Measurements from ENCODE around the gene RBP3. TPM values are rescaled to one million over a fixed set of nuclear protein-coding genes. Genes with fewer than 3 reads are reported as not detected.

Gene RBP3
- total RNA-seq, 1 experiment from 2014 or later = not detected

- no peaks in the 10 kb centered on the region for H3K79me2 ChIP-seq (ENCODE audit: insufficient read depth, low read length)
- no peaks in the 10 kb centered on the region for H3K27me3 ChIP-seq (ENCODE audit: insufficient read depth, low read length)
- no peak overlapping the region for H3K27ac ChIP-seq (ENCODE audit: low read depth, low read length)
- H3K4me1 ChIP-seq (ENCODE audit: control insufficient read depth in 1 of 2, insufficient read depth in 2 of 2, low read length in 2 of 2) = no peaks in the 10 kb centered on the region
- H2AFZ ChIP-seq (ENCODE audit: low read depth, low read length, poor library complexity, severe bottlenecking) = no peak overlapping the region
- no TSS peak for BruUV-seq (replicated peaks)
- POLR2A ChIA-PET = no interaction called here
- intact Hi-C loops (cut with micrococcal nuclease) = no loop called here
- no peak overlapping the region for H3K4me3 ChIP-seq (replicated peaks in 1 of 2; ENCODE audit: low read depth in 1 of 2, low read length in 2 of 2)
- RAD21 ChIA-PET (ENCODE audit: low non-redundant PET in 1 of 2, low total read pairs in 2 of 2, uncharacterized antibody in 2 of 2, unreplicated experiment in 2 of 2) = no interaction called here
- no peak overlapping the region for H3K9ac ChIP-seq (ENCODE audit: low read length)
- TF ChIP-seq JUND (IDR thresholded peaks at IDR 0.05) = no peak
- no peak for TF ChIP-seq REST (IDR thresholded peaks at IDR 0.05; ENCODE audit: low read depth)
- no peak for TF ChIP-seq ZFX (IDR thresholded peaks at IDR 0.05)
- TF ChIP-seq RAD21 (IDR thresholded peaks at IDR 0.05; ENCODE audit: low read depth) = no peak
- no peak for TF ChIP-seq SRF (IDR thresholded peaks at IDR 0.05; ENCODE audit: low read depth)
- TF ChIP-seq, protein P1, sequence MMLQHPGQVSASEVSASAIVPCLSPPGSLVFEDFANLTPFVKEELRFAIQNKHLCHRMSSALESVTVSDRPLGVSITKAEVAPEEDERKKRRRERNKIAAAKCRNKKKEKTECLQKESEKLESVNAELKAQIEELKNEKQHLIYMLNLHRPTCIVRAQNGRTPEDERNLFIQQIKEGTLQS (IDR thresholded peaks at IDR 0.05) = no peak
- TF ChIP-seq ELF1 (IDR thresholded peaks at IDR 0.05; ENCODE audit: borderline replicate concordance, low read depth) = no peak
- TF ChIP-seq SIN3A (IDR thresholded peaks at IDR 0.05; ENCODE audit: low read depth) = no peak
- TF ChIP-seq ZNF274 (IDR thresholded peaks at IDR 0.05; ENCODE audit: low read depth, low read length) = no peak
- no peak for TF ChIP-seq CBX3 (IDR thresholded peaks at IDR 0.05; ENCODE audit: low read depth)
- TF ChIP-seq EZH2phosphoT487 (IDR thresholded peaks at IDR 0.05; ENCODE audit: borderline replicate concordance) = no peak
- TF ChIP-seq TCF7L2 (IDR thresholded peaks at IDR 0.05; ENCODE audit: borderline replicate concordance, extremely low read depth, insufficient read depth, insufficient read length) = no peak
- TF ChIP-seq ZBTB33 (IDR thresholded peaks at IDR 0.05; ENCODE audit: extremely low read depth, insufficient replicate concordance, low read length) = no peak
- no peak for TF ChIP-seq EZH2 (IDR thresholded peaks at IDR 0.05)
- no peak for TF ChIP-seq FOSL1 (IDR thresholded peaks at IDR 0.05; ENCODE audit: low read depth)
- no peak for TF ChIP-seq POLR2AphosphoS5 (IDR thresholded peaks at IDR 0.05; ENCODE audit: low read depth, low read length)
- TF ChIP-seq, protein P2, sequence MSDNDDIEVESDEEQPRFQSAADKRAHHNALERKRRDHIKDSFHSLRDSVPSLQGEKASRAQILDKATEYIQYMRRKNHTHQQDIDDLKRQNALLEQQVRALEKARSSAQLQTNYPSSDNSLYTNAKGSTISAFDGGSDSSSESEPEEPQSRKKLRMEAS (IDR thresholded peaks at IDR 0.05) = no peak
- TF ChIP-seq, protein P3, sequence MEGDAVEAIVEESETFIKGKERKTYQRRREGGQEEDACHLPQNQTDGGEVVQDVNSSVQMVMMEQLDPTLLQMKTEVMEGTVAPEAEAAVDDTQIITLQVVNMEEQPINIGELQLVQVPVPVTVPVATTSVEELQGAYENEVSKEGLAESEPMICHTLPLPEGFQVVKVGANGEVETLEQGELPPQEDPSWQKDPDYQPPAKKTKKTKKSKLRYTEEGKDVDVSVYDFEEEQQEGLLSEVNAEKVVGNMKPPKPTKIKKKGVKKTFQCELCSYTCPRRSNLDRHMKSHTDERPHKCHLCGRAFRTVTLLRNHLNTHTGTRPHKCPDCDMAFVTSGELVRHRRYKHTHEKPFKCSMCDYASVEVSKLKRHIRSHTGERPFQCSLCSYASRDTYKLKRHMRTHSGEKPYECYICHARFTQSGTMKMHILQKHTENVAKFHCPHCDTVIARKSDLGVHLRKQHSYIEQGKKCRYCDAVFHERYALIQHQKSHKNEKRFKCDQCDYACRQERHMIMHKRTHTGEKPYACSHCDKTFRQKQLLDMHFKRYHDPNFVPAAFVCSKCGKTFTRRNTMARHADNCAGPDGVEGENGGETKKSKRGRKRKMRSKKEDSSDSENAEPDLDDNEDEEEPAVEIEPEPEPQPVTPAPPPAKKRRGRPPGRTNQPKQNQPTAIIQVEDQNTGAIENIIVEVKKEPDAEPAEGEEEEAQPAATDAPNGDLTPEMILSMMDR (IDR thresholded peaks at IDR 0.05 in 2 of 3, conservative IDR thresholded peaks at IDR 0.05 in 1 of 3; ENCODE audit: borderline replicate concordance in 1 of 3, insufficient read depth in 1 of 3, low read depth in 2 of 3, low read length in 2 of 3) = no peak
- no peak for TF ChIP-seq SP1 (IDR thresholded peaks at IDR 0.05; ENCODE audit: low read depth)
- H3K4me2 ChIP-seq (ENCODE audit: low read length) = no peak overlapping the region
- H3K36me3 ChIP-seq (ENCODE audit: control insufficient read depth in 1 of 2, insufficient read depth in 2 of 2, low read length in 2 of 2) = no peaks in the 10 kb centered on the region
- no peaks in the 10 kb centered on the region for H4K20me1 ChIP-seq (ENCODE audit: insufficient read depth)
- no peaks in the 10 kb centered on the region for H3K9me2 ChIP-seq (ENCODE audit: insufficient read depth)
- CTCF ChIA-PET = no interaction called here
- no peak for ATAC-seq
- no peaks in the 10 kb centered on the region for H3K9me3 ChIP-seq (ENCODE audit: control insufficient read depth in 1 of 2, insufficient read depth in 1 of 2, low read depth in 1 of 2, low read length in 2 of 2)
- no peak for DNase-seq (ENCODE audit: low read depth, low spot score)
These were observed 1.4 kb upstream of the RBP3 start for GRCh38 chr10:47346581-47347302.
